ENCODE data around the gene STX1B. TPM values are rescaled to one million over a fixed set of nuclear protein-coding genes. Genes with fewer than 3 reads are reported as not detected.
"Not testable (repeated sequence)": the region's sequence is repeated elsewhere in the genome, so short reads cannot be mapped to it uniquely, and the experiment has no call there.

The STX1B gene
- total and polyA plus RNA-seq, 4 donors = 0.09 to 1.2 (median 0.51) TPM

GRCh38 chr16:31016018-31016417, 5.6 kb upstream of the STX1B start:
- Histone ChIP-seq H3K4me3 (ENCODE audit: low read depth in 1 of 3, low read length in 3 of 3) (no peak overlapping the region), H3K27ac (ENCODE audit: low read depth in 1 of 2, low read length in 2 of 2) (no peak overlapping the region), H3K9ac (ENCODE audit: low read depth in 1 of 2, low read length in 2 of 2) (no peak overlapping the region), H3K4me1 (ENCODE audit: control insufficient read depth in 4 of 4, insufficient read depth in 4 of 4, low read length in 3 of 4) (peaks cover 0 to 3% (median 0%) of the 10 kb centered on the region in 4 donors), H3K36me3 (ENCODE audit: control insufficient read depth in 4 of 4, insufficient read depth in 3 of 4, low read depth in 1 of 4, low read length in 3 of 4) (no peaks in the 10 kb centered on the region), H3K9me3 (ENCODE audit: control insufficient read depth in 4 of 4, low read length in 3 of 4) (no peaks in the 10 kb centered on the region), H3K27me3 (ENCODE audit: control insufficient read depth in 4 of 4, insufficient read depth in 4 of 4, low read length in 3 of 4) (peaks cover 0 to 2% (median under 1%) of the 10 kb centered on the region in 4 donors)
- no peak for DNase-seq (ENCODE audit: low spot score)
- no peak for TF ChIP-seq RXRA (IDR thresholded peaks at IDR 0.05)
- TF ChIP-seq NR2F2 (IDR thresholded peaks at IDR 0.05) = no peak
- TF ChIP-seq, protein P1, sequence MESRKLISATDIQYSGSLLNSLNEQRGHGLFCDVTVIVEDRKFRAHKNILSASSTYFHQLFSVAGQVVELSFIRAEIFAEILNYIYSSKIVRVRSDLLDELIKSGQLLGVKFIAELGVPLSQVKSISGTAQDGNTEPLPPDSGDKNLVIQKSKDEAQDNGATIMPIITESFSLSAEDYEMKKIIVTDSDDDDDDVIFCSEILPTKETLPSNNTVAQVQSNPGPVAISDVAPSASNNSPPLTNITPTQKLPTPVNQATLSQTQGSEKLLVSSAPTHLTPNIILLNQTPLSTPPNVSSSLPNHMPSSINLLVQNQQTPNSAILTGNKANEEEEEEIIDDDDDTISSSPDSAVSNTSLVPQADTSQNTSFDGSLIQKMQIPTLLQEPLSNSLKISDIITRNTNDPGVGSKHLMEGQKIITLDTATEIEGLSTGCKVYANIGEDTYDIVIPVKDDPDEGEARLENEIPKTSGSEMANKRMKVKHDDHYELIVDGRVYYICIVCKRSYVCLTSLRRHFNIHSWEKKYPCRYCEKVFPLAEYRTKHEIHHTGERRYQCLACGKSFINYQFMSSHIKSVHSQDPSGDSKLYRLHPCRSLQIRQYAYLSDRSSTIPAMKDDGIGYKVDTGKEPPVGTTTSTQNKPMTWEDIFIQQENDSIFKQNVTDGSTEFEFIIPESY (IDR thresholded peaks at IDR 0.05) = no peak
- TF ChIP-seq RAD21 (IDR thresholded peaks at IDR 0.05) = peak in 1 of 2 donors; percentile 44
- TF ChIP-seq, protein P2, sequence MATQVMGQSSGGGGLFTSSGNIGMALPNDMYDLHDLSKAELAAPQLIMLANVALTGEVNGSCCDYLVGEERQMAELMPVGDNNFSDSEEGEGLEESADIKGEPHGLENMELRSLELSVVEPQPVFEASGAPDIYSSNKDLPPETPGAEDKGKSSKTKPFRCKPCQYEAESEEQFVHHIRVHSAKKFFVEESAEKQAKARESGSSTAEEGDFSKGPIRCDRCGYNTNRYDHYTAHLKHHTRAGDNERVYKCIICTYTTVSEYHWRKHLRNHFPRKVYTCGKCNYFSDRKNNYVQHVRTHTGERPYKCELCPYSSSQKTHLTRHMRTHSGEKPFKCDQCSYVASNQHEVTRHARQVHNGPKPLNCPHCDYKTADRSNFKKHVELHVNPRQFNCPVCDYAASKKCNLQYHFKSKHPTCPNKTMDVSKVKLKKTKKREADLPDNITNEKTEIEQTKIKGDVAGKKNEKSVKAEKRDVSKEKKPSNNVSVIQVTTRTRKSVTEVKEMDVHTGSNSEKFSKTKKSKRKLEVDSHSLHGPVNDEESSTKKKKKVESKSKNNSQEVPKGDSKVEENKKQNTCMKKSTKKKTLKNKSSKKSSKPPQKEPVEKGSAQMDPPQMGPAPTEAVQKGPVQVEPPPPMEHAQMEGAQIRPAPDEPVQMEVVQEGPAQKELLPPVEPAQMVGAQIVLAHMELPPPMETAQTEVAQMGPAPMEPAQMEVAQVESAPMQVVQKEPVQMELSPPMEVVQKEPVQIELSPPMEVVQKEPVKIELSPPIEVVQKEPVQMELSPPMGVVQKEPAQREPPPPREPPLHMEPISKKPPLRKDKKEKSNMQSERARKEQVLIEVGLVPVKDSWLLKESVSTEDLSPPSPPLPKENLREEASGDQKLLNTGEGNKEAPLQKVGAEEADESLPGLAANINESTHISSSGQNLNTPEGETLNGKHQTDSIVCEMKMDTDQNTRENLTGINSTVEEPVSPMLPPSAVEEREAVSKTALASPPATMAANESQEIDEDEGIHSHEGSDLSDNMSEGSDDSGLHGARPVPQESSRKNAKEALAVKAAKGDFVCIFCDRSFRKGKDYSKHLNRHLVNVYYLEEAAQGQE (IDR thresholded peaks at IDR 0.05) = no peak
- TF ChIP-seq HNF4G (IDR thresholded peaks at IDR 0.05) = no peak
- TF ChIP-seq YY1 (IDR thresholded peaks at IDR 0.05) = no peak
- TF ChIP-seq, protein P3, sequence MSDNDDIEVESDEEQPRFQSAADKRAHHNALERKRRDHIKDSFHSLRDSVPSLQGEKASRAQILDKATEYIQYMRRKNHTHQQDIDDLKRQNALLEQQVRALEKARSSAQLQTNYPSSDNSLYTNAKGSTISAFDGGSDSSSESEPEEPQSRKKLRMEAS (IDR thresholded peaks at IDR 0.05) = no peak
- TF ChIP-seq SP1 (IDR thresholded peaks at IDR 0.05) = peak; percentile 9
- WGBS = 75% methylated on average over 6 of the region's 6 CpGs

DNA sequence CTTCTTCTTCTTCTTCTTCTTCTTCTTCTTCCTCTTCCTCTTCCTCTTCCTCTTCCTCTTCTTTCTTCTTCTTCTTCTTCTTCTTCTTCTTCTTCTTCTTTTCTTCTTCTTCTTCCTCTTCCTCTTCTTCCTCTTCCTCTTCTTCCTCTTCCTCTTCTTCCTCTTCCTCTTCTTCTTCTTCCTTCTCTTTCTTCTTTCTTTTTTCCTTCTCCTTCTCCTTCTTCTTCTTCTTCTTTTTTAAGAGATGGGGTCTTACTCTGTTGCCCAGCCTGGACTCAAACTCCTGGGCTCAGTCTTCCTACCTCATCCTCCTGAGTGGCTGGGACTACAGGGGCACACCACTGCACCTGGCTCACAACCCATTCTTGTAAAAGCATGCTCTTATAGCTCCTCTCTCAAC, 2.9 kb upstream of the STX1B start:
- H3K27ac ChIP-seq (ENCODE audit: low read depth in 1 of 2, low read length in 2 of 2); DNase-seq (ENCODE audit: low spot score); H3K9me3 ChIP-seq (ENCODE audit: control insufficient read depth in 4 of 4, low read length in 3 of 4); H3K4me3 ChIP-seq (ENCODE audit: low read depth in 1 of 3, low read length in 3 of 3); H3K4me1 ChIP-seq (ENCODE audit: control insufficient read depth in 4 of 4, insufficient read depth in 4 of 4, low read length in 3 of 4); H3K27me3 ChIP-seq (ENCODE audit: control insufficient read depth in 4 of 4, insufficient read depth in 4 of 4, low read length in 3 of 4); H3K36me3 ChIP-seq (ENCODE audit: control insufficient read depth in 4 of 4, insufficient read depth in 3 of 4, low read depth in 1 of 4, low read length in 3 of 4); H3K9ac ChIP-seq (ENCODE audit: low read depth in 1 of 2, low read length in 2 of 2): not testable (repeated sequence)

DNA sequence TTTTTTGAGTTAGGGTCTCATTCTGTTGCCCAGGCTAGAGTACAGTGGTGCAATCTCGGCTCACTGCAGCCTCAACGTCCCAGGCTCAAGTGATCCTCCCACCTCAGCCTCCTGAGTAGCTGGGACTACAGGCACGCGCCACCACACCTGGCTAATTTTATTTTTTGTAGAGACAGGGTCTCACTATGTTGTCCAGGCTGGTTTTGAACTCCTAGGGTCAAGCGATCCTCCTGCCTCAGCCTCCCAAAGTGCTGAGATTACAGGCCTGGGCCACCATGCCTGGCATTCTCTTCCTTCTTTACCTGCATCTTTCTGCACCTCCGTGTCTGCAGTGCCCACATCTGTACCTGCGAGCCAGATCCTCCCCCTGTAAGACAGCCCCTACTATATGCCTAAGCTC, 1.4 kb upstream of the STX1B start:
- H3K9ac ChIP-seq (ENCODE audit: low read depth in 1 of 2, low read length in 2 of 2); H3K27ac ChIP-seq (ENCODE audit: low read depth in 1 of 2, low read length in 2 of 2); DNase-seq (ENCODE audit: low spot score); H3K27me3 ChIP-seq (ENCODE audit: control insufficient read depth in 4 of 4, insufficient read depth in 4 of 4, low read length in 3 of 4); H3K9me3 ChIP-seq (ENCODE audit: control insufficient read depth in 4 of 4, low read length in 3 of 4); H3K4me1 ChIP-seq (ENCODE audit: control insufficient read depth in 4 of 4, insufficient read depth in 4 of 4, low read length in 3 of 4); H3K4me3 ChIP-seq (ENCODE audit: low read depth in 1 of 3, low read length in 3 of 3); H3K36me3 ChIP-seq (ENCODE audit: control insufficient read depth in 4 of 4, insufficient read depth in 3 of 4, low read depth in 1 of 4, low read length in 3 of 4): not testable (repeated sequence)
- 72% methylated on average over 7 of the region's 7 CpGs for WGBS
